ENCODE results near the gene C1QTNF12. TPM values are rescaled to one million over a fixed set of nuclear protein-coding genes. Genes with fewer than 3 reads are reported as not detected.

Gene C1QTNF12
- total and polyA plus RNA-seq, 2 experiments from 2014 or later: 3.8 to 6.6 TPM

- H3K4me2 ChIP-seq: no peak overlapping the region
- H3K4me1 ChIP-seq (ENCODE audit: insufficient read depth): peaks cover 9% of the 10 kb centered on the region
- no peaks in the 10 kb centered on the region for H3K36me3 ChIP-seq (replicated peaks; ENCODE audit: insufficient read depth, low read depth)
- DNase-seq (ENCODE audit: low spot score): no peak
- no peak overlapping the region for H2AFZ ChIP-seq
- H3K79me2 ChIP-seq: no peaks in the 10 kb centered on the region
- no peak overlapping the region for H3K27ac ChIP-seq
- no peaks in the 10 kb centered on the region for H3K9me2 ChIP-seq (replicated peaks; ENCODE audit: insufficient read depth)
- H3K27me3 ChIP-seq: peaks cover 8% of the 10 kb centered on the region
- H3K9me3 ChIP-seq (ENCODE audit: low read depth): no peaks in the 10 kb centered on the region
- no peaks in the 10 kb centered on the region for H4K20me1 ChIP-seq (ENCODE audit: insufficient read depth, poor library complexity, severe bottlenecking)
- TF ChIP-seq CTCF (IDR thresholded peaks at IDR 0.05; ENCODE audit: poor library complexity) (no peak), EZH2phosphoT487 (IDR thresholded peaks at IDR 0.05; ENCODE audit: low read depth, severe bottlenecking, unreplicated experiment) (no peak), EZH2 (IDR thresholded peaks at IDR 0.05; ENCODE audit: borderline replicate concordance) (no peak)
- no peak overlapping the region for H3K4me3 ChIP-seq
- 92% methylated on average over 23 of the region's 28 CpGs for WGBS (ENCODE audit: low lambda C conversion rate, missing lambda C conversion rate)
These were observed 34.7 kb downstream of the C1QTNF12 start for GRCh38 chr1:1211541-1212441.

- Histone ChIP-seq H3K4me3 (no peak overlapping the region), H3K27me3 (peaks cover 17% of the 10 kb centered on the region), H2AFZ (no peak overlapping the region), H3K9me2 (replicated peaks; ENCODE audit: insufficient read depth) (no peaks in the 10 kb centered on the region), H3K4me1 (ENCODE audit: insufficient read depth) (peaks cover 16% of the 10 kb centered on the region), H3K27ac (no peak overlapping the region), H3K36me3 (replicated peaks; ENCODE audit: insufficient read depth, low read depth) (no peaks in the 10 kb centered on the region), H4K20me1 (ENCODE audit: insufficient read depth, poor library complexity, severe bottlenecking) (no peaks in the 10 kb centered on the region), H3K9me3 (ENCODE audit: low read depth) (no peaks in the 10 kb centered on the region), H3K79me2 (no peaks in the 10 kb centered on the region), H3K4me2 (no peak overlapping the region)
- TF ChIP-seq EZH2 (IDR thresholded peaks at IDR 0.05; ENCODE audit: borderline replicate concordance): no peak
- TF ChIP-seq CTCF (IDR thresholded peaks at IDR 0.05; ENCODE audit: poor library complexity): no peak
- no peak for TF ChIP-seq EZH2phosphoT487 (IDR thresholded peaks at IDR 0.05; ENCODE audit: low read depth, severe bottlenecking, unreplicated experiment)
- WGBS (ENCODE audit: low lambda C conversion rate, missing lambda C conversion rate): 95% methylated on average over 29 of the region's 31 CpGs
- no peak for DNase-seq (ENCODE audit: low spot score)
These were observed 35.6 kb downstream of the C1QTNF12 start for GRCh38 chr1:1210726-1211540.

GRCh38 chr1:1208713-1209433 lies 37.6 kb downstream of the C1QTNF12 start:
- Histone ChIP-seq H3K27me3 (peaks cover 23% of the 10 kb centered on the region), H3K9me3 (ENCODE audit: low read depth) (no peaks in the 10 kb centered on the region), H2AFZ (no peak overlapping the region), H3K4me2 (peak overlapping the region; percentile 59), H3K27ac (no peak overlapping the region), H3K4me1 (ENCODE audit: insufficient read depth) (peaks cover 17% of the 10 kb centered on the region), H3K36me3 (replicated peaks; ENCODE audit: insufficient read depth, low read depth) (no peaks in the 10 kb centered on the region), H3K4me3 (no peak overlapping the region), H3K9me2 (replicated peaks; ENCODE audit: insufficient read depth) (no peaks in the 10 kb centered on the region), H3K79me2 (no peaks in the 10 kb centered on the region), H4K20me1 (ENCODE audit: insufficient read depth, poor library complexity, severe bottlenecking) (no peaks in the 10 kb centered on the region)
- DNase-seq (ENCODE audit: low spot score): no peak
- WGBS (ENCODE audit: low lambda C conversion rate, missing lambda C conversion rate): 88% methylated on average over 23 of the region's 38 CpGs
- TF ChIP-seq EZH2 (IDR thresholded peaks at IDR 0.05; ENCODE audit: borderline replicate concordance) (no peak), CTCF (IDR thresholded peaks at IDR 0.05; ENCODE audit: poor library complexity) (no peak), EZH2phosphoT487 (IDR thresholded peaks at IDR 0.05; ENCODE audit: low read depth, severe bottlenecking, unreplicated experiment) (no peak)
